Activated CD4-positive, alpha-beta T cell treated with anti-CD3 and anti-CD28 coated beads for 24 hours (primary cell): Measurements from ENCODE around the gene UBE2O.

Experiments used
- DNase-seq, 2 donors: peaks; one replicate each; pipeline ENCODE4 v3.0.0-alpha.2; 2020; ENCODE audit warnings: low read depth in 2 of 2

The UBE2O gene

DNA sequence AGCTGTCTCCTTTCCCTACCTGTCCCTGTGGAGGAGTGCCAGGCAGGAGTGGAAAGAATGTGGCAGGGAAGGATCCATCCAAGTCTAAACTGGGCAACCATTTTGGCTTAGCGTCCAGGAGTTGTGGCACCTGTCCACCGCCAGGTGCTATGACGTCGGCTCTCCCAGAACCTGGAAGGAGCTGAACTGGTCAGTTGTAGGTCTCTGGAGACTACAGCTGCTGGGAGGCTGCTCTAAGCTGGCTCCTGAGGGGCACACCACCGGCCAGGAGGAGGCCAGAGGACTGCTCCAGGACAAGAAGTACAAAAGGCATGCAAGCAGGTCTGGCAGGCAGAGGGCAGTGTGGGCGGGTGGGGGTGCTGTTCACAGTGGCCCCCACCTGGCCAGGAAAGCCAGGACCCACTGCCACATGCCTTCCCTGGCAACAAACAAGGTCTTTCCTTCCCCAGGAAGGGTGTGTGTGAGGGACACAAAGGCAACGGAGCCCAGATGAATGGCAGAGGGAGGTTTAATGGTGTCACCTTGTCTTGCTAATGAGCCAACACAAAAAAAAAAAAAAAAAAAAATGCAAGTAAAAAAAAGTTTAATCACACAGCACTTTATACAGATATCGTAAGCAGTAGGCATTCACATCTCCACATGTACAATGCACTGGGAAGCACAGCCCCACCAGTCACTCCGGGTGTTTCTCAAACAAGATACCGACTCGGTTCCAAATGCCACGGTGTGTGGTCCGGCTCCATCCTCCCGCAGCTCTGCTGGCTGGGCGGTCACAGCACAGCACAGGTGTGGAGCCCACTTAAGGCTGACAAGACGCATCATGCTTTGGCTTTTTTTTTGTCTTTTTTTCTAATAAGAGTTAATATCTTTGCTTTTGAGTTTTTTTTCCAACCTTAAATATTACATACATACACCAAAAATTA is 63.7 kb downstream of the UBE2O start:
- DNase-seq: no peak

DNA sequence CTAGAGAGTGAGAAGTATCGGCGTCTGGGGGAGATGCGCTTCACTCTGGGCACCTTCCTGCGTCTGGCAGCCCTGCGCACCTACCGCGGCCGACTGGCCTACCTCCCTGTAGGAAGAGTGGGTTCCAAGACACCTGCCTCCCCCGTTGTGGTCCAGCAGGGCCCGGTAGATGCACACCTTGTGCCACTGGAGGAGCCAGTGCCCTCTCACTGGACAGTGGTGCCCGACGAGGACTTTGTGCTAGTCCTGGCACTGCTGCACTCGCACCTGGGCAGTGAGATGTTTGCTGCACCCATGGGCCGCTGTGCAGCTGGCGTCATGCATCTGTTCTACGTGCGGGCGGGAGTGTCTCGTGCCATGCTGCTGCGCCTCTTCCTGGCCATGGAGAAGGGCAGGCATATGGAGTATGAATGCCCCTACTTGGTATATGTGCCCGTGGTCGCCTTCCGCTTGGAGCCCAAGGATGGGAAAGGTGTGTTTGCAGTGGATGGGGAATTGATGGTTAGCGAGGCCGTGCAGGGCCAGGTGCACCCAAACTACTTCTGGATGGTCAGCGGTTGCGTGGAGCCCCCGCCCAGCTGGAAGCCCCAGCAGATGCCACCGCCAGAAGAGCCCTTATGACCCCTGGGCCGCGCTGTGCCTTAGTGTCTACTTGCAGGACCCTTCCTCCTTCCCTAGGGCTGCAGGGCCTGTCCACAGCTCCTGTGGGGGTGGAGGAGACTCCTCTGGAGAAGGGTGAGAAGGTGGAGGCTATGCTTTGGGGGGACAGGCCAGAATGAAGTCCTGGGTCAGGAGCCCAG is 65.8 kb downstream of the UBE2O start:
- DNase-seq: no peak

DNA sequence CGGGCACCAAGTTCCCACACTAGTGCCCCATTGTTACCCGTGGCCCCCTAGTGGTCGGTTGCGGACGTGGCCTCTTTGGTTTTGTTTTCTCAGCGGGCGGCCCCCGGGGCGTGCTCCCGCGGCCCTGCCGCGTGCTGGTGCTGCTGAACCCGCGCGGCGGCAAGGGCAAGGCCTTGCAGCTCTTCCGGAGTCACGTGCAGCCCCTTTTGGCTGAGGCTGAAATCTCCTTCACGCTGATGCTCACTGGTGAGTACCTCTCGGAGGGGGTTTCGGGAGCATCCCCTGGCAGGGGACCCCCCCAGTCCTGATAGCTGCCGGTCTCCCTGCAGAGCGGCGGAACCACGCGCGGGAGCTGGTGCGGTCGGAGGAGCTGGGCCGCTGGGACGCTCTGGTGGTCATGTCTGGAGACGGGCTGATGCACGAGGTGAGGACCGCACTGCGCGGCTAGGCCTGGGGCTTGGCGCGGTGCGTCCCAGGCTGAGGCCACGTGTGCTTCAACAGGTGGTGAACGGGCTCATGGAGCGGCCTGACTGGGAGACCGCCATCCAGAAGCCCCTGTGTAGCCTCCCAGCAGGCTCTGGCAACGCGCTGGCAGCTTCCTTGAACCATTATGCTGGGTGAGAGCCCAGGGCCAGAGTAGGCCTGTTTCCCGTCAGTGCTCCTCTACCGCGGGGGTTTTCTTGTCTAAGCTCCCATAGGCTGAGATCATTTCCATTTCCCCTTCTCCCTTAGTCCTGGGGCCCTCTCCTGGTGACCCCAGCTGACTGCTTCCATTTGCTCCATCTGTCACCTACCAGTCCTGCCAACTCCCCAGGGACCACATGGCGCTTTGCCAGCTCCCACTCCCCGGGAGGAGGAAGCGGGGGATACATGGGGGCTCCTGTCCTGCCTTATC is 66.8 kb downstream of the UBE2O start:
- peak; percentile 78 to 83 for DNase-seq

DNA sequence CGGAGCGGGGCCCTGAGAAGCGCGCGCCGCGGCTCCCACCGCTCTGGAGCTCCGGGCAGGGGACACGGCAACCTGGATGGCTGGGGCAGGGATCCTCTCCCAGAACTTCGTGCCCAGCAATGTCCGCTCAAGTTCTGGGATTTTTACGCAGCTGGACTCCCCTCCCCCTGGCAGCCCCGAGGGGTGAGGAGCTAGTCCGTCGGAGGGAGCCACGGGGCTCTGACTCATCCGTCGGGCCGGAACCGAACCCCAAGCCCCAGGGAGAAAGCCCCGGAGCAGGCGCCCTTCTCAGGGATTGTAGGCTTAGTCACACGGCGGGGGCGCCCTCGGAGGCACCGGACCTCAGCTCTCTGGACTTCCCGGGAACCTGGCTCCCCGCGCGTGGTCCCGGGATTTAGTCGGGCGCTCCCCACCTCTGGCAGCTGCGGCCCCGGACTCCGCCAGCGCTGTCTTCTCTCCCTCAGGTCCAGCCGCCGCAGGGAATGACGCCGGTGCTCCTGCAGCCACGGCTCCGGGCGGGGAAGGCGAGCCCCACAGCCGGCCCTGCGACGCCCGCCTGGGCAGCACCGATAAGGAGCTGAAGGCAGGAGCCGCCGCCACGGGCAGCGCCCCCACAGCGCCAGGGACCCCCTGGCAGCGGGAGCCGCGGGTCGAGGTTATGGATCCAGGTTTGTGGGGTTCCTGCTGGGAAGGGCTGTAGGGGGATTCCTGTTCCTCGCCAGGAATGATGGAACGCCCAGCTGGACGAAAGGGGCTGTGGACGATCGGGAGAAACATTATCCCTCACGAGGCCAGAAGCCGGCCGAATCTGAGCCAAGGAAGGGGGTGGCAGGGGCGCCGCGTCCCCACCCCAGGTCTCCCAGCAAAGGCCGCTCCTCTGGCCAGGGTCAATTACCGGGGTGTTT is 67.7 kb downstream of the UBE2O start:
- peak in 1 of 2 donors; percentile 33 for DNase-seq

DNA sequence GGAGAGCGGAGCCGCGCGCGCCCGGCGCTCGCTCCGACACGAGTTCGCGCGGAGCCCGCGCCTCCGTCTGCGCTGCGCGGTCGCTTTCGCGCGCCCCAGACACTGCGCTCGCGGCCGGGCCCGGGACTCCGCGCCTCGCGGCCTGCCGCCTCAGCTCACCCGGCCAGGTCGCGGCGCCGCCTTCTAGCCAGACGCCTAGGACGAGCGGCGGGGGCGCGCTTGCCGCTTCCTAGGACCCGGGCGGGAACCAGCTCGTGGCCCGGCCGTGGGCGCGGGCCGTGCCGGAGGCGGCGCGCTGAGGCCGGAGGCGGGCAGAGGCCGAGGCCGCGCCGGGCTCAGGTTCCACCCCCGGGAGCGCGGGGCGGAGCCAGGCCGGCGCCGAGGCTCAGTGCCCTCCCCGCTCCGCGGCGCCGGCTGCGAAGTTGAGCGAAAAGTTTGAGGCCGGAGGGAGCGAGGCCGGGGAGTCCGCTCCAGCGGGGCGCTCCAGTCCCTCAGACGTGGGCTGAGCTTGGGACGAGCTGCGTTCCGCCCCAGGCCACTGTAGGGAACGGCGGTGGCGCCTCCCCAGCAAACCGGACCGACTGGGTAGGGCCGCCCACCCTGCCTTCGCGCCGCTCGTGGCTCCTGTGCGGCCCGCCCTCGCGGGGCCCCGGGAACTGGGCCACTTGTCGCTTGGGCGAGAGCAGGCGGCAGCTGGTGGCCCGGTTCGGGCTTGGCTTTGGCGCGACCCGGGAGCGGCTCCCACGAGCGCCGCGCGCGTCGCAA is 68.5 kb downstream of the UBE2O start, which contains the start of gene SPHK1:
SPHK1 (plus strand) TSS at position 388 of the 765 bp plus-strand sequence. CDS start 1,036 bp downstream, outside the sequence.
- DNase-seq: peak; percentile 37 to 71

DNA sequence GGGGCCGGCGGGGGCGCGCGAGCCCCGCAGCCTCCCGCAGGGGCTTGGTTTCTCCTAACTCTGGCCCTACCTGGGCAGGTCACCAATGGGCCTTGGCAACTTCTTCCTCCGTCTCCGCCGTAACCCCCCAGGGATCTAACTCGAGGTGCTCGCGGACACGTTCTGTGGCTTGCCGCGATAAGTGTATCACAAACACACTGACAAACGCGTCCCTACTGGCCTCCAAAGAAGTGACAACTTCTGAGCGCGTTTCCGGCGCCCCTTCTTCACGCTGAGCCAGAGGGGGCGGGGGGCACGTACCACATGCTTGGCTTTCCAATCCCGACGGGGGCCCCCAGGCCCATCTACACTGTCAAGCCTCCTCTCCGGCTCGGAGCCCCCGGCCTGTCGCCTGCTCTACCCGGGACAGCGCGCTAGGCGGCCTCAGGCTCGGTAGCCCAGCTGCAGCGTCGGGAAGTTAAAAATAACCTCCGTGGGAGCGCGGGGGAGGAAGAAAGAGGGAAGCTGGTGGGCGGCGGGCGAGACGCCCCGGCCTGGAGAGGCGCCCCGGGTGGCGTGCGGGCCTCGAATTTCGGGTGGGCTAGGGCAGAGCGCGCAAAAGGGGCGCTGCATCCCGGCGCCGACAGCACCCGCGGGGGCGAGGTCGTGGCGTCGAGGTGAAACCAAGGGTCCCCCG is 69.3 kb downstream of the UBE2O start:
- peak in 1 of 2 donors; percentile 30 for DNase-seq

DNA sequence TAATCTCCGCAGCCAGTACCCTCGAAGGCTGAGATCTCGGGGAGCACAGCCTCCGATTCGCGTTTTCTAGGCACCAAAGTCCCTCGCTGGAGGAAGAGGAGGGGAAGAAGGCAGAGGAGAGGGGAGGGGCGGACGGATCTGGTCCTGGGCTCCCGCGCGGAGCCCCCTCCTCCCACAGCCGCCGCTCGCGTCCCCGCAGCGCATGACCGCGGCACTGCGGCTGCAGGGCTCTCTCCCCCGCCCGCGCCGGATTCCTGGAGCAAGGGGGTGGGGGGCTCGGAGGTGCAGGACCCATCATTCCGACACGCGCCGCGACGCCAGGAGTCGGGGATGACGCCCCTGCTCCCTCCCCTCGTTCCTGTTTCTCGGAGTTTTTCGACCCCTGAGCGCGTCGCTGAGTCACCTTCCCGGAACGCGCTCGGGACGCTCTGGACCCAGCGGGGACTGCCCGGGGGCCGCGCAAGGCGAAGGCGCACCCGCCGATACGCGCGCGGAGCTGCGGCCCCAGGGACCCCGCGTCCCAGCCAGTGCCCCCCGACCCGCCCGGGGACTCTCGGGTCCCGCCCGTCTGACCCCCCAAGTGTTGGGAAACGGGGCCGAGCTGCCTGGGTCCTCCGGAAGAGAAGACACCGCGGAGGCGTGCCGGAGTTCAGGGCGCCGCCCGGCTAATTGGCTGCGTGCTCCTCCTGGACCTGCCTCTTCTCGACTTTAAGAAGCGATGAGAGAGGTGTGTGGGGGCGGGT is 70.0 kb downstream of the UBE2O start:
- peak; percentile 31 to 54 for DNase-seq

DNA sequence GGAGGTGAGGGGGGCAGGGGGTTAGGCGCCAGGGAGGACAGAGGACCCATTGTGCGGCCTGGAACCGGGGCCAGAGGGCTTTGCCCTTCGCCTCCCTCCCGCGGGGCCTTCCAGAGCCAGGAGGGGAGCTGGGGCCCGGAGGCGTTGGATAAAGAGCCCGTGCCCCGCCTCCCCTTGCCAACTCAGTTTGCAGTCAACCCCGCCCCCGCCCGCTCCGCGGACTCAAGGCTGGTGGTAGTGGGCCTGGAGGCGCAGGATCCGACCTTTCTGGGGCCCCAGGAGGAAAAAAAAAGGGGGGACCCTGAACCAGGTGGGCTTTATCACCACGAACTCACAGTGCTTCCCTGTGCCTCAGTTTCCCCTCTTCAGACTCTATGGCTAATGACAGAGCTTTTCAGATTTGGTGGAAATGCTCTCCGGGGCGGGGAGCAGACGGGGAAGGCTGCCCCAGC is 70.6 kb downstream of the UBE2O start:
- DNase-seq: peak in 1 of 2 donors; percentile 24

DNA sequence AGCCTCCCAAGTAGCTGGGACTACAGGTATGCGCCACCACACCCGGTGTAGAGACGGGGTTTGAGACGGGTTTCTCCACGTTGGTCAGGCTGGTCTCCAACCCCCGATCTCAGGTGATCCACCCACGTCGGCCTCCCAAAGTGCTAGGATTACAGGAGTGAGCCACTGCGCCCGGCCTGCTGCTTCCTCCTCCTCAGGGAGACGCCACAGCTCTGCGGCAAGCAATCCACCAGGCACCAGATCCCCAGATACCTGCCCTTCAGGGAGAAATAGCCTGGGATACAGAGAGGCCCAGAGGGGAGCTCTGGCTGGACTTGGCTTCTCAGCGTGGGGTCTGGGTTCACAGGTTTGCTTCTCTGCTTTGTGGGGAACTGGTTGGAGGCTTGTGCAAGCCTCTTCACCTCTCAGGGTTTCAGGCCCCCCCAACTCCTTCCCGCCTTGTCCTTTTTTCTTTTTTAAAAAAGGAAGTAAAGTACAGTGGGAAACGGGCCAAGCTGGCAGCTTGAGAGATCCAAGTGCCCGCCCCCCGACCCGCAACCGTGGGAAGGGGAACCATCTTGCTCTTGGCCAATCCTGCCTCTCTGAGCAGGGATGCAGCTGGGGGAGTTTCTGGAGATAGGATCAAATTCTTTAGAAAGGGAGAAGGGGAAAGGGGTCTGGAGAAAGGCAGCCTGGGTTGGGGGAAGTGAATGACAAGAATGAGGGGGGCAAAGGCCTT is 71.2 kb downstream of the UBE2O start:
- no peak for DNase-seq

DNA sequence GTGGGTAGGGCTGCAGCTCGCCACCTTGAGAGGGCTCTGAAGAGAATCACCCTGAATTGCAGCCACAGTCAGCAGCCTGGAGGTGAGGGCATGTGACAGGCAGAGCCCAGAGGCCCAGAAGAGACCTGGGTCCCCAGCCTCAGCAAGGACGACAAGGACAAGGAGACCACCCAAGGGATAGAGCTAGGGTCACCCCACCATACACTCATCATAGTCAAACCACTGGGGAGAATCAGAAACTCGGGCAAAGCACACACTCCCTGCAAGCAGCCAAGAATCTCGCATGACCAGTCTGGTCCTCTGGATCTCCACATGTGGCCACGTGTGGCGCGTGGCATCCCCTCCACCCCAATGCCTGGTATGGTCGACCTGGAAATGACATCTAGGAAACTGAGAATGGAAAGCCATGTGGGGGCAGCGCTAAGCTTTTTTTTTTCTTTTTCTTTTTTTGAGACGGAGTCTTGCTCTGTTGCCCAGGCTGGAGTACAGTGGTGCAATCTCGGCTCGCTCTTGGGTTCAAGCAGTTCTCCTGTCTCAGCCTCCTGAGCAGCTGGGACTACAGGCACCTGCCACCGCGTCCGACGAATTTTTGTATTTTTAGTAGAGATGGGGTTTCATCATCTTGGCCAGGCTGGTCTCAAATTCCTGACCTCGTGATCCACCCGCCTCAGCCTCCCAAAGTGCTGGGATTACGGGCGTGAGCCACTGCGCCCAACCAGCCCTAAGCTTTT is 73.1 kb downstream of the UBE2O start:
- no peak for DNase-seq

DNA sequence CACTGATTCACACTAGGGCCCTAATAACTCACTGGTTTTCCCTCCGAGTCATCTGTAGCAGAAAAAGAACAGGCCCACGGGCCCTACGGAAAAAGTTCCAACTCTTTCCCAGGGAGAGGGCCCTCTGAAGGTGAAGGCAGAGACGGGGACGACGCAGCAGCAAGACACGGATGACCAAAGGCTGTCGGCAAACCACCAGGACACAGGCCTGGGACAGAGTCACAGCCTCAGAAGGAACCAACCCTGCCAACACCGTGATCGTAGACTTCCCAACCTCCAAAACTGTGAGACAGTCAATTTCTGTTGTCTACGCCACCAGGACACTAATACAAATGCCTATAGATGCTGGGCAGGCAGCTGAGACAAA is 73.7 kb downstream of the UBE2O start:
- DNase-seq: no peak

DNA sequence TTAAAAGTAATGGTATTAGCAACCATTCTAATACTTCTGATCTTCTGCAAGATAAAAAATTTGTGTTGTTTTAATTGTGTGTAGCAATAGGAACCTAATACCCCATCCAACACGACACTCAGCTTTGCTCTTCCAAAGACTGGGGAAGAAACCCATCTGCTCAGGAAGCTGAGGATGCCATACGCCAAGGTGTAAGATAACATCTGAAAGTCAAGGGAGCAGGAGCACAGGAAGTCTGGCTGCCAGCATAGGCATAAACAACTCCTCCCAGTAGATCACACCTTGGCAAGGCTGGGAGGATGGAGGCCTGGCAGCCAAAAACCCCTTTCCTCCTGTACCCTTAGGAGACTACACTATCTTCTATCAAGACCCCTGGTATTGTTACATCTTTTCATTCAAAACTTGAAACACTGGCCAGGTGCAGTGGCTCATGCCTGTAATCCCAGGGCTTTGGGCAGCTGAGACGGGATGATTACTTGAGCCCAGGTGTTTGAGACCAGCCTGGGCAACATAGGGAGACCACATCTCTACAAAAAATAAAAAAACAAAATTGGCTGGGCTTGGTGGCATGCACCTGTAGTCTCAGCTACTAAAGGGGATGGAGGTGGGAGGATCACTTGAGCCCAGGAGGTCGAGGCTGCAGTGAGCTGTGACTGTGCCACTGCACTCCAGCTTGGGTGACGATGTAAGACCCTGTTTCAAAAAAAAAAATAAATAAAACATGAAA is 74.2 kb downstream of the UBE2O start:
- DNase-seq: no peak

DNA sequence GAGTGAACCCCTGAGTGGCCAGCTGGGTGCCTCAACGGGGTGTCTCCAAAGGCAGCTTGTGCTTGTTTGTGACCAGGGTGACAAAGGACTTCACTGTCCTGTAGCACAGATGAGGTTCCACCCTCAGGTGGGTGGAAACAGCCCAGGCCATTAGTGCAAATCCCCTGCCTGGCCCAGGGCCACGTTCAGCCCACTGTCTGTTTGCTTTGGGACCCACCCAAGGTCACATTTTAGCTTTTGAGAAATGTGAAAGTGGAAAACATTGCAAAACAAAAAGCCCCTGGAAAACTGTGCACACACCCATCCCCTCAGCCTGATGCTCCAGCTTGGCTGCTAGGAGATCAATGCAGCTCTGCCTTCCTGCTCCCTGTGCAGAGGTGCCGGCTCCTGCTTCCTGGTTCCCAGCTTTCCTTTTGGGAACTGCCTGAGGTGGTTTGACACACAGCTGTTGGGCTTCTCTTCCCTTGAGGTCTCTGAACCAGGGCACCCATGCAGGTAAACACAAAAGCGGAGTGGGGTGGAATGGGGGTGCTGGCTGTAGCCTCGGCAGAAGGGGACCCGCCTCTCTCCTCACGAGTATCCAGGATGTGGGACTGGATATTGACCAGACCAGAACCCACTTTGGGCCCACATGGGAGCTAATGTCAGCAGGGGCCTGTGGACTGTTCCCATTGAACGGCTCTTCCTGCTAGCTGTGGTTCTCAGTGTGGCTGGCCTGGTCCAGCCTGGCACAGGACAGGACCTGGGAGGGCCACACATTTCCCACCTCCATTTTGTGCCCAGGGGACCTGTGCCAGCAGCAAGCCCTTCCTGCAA is 76.4 kb downstream of the UBE2O start:
- DNase-seq: no peak

DNA sequence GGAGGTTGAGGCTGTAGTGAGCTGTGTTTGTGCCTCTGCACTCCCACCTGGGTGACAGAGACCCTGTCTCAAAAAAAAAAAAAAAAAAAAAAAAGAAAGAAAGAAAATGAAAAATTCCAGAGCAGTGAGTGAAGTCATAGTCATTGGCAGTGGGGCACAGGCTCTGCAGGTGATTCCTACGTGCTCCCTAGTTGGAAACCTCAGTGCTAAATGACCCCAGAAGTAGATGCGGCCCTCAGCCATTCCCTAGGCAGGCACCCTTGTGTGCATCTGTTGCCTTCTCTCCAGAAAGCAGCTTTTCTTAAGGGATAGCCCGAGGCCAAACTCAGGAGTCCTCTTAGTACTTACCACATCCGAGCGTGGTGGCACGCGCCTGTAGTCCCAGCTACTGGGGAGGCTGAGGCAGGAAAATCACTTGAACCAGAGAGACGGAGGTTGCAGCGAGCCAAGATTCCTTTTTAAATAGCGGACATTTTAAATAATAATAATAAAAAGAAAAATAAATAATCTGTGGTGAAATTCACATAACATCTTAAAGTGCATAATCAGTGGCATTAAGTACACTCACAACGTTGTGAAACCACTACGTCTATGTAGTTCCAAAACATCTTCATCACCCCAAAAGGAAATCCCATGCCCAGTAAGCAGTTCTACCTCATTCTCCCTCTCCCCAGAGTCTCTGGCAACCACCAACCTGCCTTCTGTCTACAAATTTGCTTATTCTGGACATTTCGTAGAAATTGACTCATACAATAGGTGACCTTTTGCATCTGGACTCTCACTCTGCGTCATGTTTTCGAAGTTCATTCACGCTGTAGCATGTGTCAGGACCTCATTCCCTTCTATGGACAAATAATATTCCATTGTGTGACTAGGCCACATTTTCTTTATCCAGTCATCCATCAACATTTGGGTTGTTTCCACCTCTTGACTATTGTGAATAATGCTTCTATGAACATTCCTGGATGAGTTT is 81.0 kb downstream of the UBE2O start:
- no peak for DNase-seq
